ENCODE data around the gene LCOR. TPM values are rescaled to one million over a fixed set of nuclear protein-coding genes. Genes with fewer than 3 reads are reported as not detected.
A peak's percentile ranks its signal among the peaks of the same experiment; 100 is the strongest.

Gene LCOR
- total RNA-seq, 2 donors from 2014 or later = 58.7 to 70.2 TPM

DNA sequence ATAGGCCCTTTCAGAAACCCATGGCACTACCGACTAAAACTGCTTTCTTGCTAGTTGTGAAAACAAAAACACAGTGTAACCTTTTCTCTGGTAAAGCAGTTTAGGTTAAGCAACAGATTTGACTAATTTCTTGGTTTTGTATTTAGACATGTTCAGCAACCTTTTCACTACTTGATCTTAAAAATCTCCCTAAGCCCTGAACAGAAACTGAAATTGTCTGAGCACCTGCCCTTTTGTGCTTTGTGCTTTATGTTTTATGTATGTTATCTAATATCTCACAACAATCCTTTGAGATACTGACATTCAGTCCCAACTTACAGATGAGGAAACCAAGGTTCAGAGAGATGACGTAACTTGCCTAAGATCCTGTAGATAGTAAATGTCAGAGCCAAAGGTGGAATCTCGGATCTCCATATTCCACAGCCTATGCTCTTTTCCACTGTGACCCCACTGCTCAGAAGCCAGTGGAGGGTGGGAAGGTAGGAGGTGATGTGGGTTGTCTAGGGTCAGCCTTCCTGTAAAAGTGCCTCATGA, 146.6 kb downstream of the LCOR start:
- no peaks in the 10 kb centered on the region for H3K27me3 Mint-ChIP-seq
- ATAC-seq = peak; percentile 65 to 84
- H3K27ac Mint-ChIP-seq = peak overlapping the region; percentile 79 to 82
- H3K4me3 Mint-ChIP-seq = peak overlapping the region; percentile 78
- DNase-seq (ENCODE audit: low spot score) = no peak
- peaks cover 19% of the 10 kb centered on the region for H3K36me3 Mint-ChIP-seq
- no peaks in the 10 kb centered on the region for H3K9me3 Mint-ChIP-seq
- H3K4me1 Mint-ChIP-seq (ENCODE audit: low read depth in 2 of 2) = peaks cover 7 to 15% of the 10 kb centered on the region in 2 donors

DNA sequence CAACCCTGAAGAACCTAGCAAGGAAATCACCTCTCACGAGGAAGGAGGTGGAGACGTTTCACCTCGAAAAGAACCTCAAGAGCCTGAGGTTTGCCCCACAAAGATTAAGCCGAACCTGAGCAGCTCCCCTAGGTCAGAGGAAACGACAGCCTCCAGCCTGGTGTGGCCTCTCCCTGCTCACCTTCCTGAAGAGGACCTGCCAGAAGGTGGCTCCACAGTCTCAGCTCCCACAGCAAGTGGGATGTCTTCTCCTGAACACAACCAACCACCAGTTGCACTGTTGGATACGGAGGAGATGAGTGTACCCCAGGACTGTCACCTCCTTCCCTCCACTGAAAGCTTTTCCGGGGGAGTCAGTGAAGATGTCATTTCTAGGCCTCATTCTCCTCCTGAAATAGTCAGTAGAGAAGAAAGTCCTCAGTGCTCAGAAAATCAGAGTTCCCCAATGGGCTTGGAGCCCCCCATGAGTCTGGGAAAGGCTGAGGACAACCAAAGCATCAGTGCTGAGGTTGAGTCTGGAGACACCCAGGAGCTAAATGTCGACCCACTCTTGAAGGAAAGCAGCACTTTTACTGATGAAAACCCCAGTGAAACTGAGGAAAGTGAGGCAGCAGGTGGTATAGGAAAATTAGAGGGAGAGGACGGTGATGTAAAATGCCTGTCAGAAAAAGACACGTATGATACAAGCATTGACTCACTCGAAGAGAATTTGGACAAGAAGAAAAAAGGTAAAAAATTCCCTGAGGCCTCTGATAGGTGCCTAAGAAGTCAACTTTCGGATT, 150.2 kb downstream of the LCOR start:
- Mint-ChIP-seq H3K27me3 (no peaks in the 10 kb centered on the region), H3K9me3 (no peaks in the 10 kb centered on the region)

DNA sequence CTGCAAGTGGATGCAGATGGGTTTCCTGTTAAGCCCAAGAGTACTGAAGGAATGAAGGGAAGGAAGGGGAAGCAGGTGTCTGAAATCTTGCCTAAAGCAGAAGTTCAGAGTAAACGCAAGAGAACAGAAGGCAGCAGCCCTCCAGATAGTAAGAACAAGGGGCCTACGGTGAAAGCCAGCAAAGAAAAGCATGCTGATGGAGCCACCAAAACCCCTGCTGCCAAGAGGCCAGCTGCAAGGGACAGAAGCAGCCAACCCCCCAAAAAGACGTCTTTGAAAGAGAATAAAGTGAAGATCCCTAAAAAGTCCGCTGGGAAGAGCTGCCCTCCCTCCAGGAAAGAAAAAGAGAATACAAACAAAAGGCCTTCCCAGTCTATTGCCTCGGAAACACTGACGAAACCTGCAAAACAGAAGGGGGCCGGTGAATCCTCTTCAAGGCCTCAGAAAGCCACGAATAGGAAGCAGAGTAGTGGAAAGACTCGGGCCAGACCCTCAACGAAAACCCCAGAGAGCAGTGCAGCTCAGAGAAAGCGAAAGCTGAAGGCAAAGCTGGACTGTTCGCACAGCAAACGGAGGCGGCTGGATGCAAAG, 152.5 kb downstream of the LCOR start:
- peak overlapping the region; percentile 68 for H3K4me3 Mint-ChIP-seq
- ATAC-seq (no peak), DNase-seq (ENCODE audit: low spot score) (no peak)
- peaks cover 9 to 12% of the 10 kb centered on the region in 2 donors for H3K4me1 Mint-ChIP-seq (ENCODE audit: low read depth in 2 of 2)
- no peaks in the 10 kb centered on the region for H3K27me3 Mint-ChIP-seq
- H3K9me3 Mint-ChIP-seq = no peaks in the 10 kb centered on the region
- H3K36me3 Mint-ChIP-seq = peaks cover 19% of the 10 kb centered on the region
- peak overlapping the region in 1 of 2 donors; percentile 18 for H3K27ac Mint-ChIP-seq

More for the DNA sequence above, 150.2 kb downstream of the LCOR start:
- ATAC-seq (no peak), DNase-seq (ENCODE audit: low spot score) (no peak)
- H3K36me3 Mint-ChIP-seq = peaks cover 19% of the 10 kb centered on the region
- H3K4me3 Mint-ChIP-seq = no peak overlapping the region
- no peak overlapping the region for H3K27ac Mint-ChIP-seq
- H3K4me1 Mint-ChIP-seq (ENCODE audit: low read depth in 2 of 2) = peaks cover 17 to 24% of the 10 kb centered on the region in 2 donors

DNA sequence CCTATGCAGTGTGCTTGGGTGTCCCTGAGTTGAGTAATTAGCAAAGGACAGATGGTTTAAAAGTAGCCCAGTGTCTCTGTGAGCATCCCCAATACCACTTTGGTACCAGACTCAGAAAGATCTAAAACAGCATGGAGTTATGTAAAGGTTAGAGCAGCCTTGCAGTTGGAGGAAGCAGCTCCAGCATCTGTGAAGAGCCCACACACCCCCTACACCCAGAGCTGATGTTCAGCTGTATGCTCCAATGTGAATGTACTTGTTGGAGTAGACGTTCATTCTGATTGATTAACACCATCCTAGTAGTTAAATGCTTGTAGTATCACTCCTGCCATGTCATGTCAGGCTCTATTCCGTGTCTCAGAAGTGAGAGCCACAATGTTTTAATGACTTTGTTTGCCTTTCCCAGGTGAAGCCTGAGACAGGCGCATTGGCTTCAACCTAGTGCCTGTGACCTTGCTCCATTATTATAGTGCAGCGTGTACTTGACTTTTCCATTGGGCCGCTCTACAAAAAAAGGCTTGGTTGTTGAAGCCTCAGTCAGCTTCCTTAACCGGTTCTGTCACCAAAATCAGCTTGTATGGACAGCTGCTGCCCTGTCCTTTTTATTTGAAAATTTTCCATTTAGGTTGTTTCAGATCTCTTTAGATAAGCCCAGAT, 154.2 kb downstream of the LCOR start:
- ATAC-seq (no peak), DNase-seq (ENCODE audit: low spot score) (no peak)
- H3K4me3 Mint-ChIP-seq = no peak overlapping the region
- H3K9me3 Mint-ChIP-seq = no peaks in the 10 kb centered on the region
- peaks cover 11% of the 10 kb centered on the region for H3K36me3 Mint-ChIP-seq
- peaks cover 12 to 14% of the 10 kb centered on the region in 2 donors for H3K4me1 Mint-ChIP-seq (ENCODE audit: low read depth in 2 of 2)
- no peak overlapping the region for H3K27ac Mint-ChIP-seq
- no peaks in the 10 kb centered on the region for H3K27me3 Mint-ChIP-seq

DNA sequence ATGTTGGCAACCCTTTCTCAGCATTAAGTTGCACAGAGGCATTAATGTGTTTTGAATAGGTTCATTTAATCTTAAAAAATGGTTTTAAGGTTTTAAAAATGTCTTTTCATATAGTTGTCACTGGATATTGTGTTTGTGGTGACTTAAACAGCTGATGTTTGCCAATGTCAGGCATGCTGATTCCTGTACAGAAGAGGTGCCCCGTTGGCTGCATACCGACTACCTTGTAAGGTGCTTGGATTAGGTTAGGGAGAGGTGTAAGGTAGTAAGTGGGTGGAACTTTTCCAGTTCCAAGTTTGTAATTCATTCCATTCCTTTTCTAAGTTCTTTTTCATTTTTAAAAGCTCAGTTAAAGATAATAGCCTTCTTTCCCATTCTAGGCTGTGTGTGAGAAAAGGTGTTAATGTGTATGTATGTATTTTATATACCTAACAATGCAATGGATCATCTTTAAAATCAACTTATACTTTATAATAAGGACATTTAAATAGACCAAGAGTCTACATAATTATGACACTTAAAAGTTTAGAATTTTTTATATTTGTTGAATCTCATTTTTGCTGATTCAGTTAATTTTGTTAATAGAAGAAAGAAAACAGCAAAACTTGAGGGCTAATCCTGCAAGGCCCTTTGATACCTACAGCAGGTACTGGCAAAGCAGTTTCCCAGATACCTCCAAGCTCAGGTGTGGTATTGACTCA, 155.2 kb downstream of the LCOR start:
- H3K4me3 Mint-ChIP-seq = no peak overlapping the region
- H3K27me3 Mint-ChIP-seq = no peaks in the 10 kb centered on the region
- DNase-seq (ENCODE audit: low spot score) (no peak), ATAC-seq (no peak)
- no peak overlapping the region for H3K27ac Mint-ChIP-seq
- no peaks in the 10 kb centered on the region for H3K9me3 Mint-ChIP-seq
- H3K4me1 Mint-ChIP-seq (ENCODE audit: low read depth in 2 of 2) = peaks cover 12 to 15% of the 10 kb centered on the region in 2 donors
- H3K36me3 Mint-ChIP-seq = peaks cover 6% of the 10 kb centered on the region

DNA sequence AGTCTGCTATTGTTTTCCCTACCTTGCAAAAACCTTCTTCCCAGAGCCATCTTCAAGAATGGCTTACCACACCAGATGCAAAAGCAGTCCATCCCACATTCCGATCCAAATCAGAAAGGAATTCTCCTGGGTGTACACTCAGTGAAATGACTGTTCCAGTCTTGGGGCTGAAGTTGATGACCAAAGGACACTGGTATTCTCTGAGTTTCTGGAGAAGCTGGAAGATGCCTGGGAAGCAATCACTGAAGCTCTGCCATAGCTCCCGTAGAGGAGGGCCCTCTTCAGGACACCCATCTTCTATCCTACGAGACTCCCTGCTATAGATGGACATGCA, 155.7 kb downstream of the LCOR start:
- H3K36me3 Mint-ChIP-seq = peaks cover 4% of the 10 kb centered on the region
- ATAC-seq (no peak), DNase-seq (ENCODE audit: low spot score) (no peak)
- peaks cover 13 to 17% of the 10 kb centered on the region in 2 donors for H3K4me1 Mint-ChIP-seq (ENCODE audit: low read depth in 2 of 2)
- no peak overlapping the region for H3K27ac Mint-ChIP-seq
- no peaks in the 10 kb centered on the region for H3K27me3 Mint-ChIP-seq
- H3K4me3 Mint-ChIP-seq = no peak overlapping the region
- no peaks in the 10 kb centered on the region for H3K9me3 Mint-ChIP-seq

DNA sequence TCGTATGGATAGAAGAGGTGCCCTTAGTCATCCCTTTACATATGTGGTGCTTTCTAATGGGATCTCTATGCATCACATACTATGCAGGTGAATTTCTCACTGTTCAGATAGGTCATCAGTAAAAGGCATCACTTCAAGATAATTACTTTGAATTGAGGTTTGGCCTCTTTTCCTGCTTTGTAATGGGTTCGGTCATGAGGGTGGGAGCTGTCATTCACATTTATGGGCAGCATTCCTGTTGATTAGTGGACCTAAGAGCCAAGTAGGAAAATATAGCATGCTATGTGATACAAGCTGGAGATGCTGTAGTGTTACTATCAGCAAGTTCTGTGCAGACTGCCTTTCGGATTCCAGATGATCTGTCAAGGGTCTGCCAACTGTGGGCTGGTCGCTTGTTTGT, 156.3 kb downstream of the LCOR start:
- Mint-ChIP-seq H3K4me3 (no peak overlapping the region), H3K27me3 (no peaks in the 10 kb centered on the region), H3K9me3 (no peaks in the 10 kb centered on the region), H3K36me3 (no peaks in the 10 kb centered on the region), H3K27ac (no peak overlapping the region), H3K4me1 (ENCODE audit: low read depth in 2 of 2) (peaks cover 15 to 19% of the 10 kb centered on the region in 2 donors)
- no peak for DNase-seq (ENCODE audit: low spot score)
- no peak for ATAC-seq

DNA sequence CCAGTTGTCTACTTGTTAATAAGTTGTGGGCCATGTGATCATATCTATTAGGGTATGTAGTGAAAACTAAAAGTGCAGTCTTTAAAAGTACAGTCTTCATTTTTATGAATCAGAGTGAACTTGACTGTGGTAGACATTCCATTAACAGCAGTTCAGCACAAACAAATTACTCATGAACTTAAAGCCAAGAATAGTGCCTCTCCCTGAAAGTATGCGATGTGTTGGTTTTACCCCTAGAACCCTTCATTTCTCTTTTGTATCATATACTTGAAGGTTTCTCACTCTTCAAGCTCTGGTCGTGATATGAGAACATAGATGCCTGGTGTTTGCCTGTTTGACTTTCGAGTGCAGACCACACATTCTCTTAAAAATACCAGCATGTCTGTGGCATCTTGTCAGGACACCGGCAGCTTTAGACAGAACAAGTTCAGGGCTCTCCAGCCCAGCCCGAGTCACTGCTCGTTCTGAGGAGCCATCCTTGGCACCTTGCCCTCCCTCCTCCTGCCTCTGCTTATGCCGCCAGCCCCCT, 159.3 kb downstream of the LCOR start:
- H3K27me3 Mint-ChIP-seq = no peaks in the 10 kb centered on the region
- no peaks in the 10 kb centered on the region for H3K9me3 Mint-ChIP-seq
- H3K36me3 Mint-ChIP-seq = no peaks in the 10 kb centered on the region
- ATAC-seq (peak in 1 of 2 donors; percentile 81), DNase-seq (ENCODE audit: low spot score) (no peak)
- peaks cover 3 to 10% of the 10 kb centered on the region in 2 donors for H3K4me1 Mint-ChIP-seq (ENCODE audit: low read depth in 2 of 2)
- no peak overlapping the region for H3K27ac Mint-ChIP-seq
- peak overlapping the region; percentile 5 for H3K4me3 Mint-ChIP-seq

DNA sequence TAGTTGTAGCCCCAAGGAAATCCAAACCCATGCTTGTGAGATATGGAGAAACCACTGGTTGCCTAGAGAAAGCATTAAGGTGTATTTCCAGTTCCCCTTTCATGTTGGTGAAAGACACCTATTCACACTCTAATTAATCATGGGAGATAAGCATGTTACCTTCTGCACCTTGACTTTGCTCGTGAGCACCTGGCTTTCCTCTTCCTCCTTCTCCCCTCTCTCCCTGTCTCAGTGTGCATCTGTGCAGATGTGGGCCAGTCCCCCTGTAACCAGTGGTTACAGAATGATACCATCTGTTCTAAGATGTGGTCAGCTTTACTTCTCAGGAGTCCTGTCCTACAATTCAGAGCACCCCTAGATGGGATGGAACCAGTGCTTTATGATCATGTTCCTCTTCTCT, 160.6 kb downstream of the LCOR start:
- Mint-ChIP-seq H3K4me1 (ENCODE audit: low read depth in 2 of 2) (peaks cover 3 to 10% of the 10 kb centered on the region in 2 donors), H3K4me3 (no peak overlapping the region), H3K27ac (no peak overlapping the region), H3K27me3 (no peaks in the 10 kb centered on the region), H3K9me3 (no peaks in the 10 kb centered on the region), H3K36me3 (no peaks in the 10 kb centered on the region)
- DNase-seq (ENCODE audit: low spot score) = no peak
- no peak for ATAC-seq

DNA sequence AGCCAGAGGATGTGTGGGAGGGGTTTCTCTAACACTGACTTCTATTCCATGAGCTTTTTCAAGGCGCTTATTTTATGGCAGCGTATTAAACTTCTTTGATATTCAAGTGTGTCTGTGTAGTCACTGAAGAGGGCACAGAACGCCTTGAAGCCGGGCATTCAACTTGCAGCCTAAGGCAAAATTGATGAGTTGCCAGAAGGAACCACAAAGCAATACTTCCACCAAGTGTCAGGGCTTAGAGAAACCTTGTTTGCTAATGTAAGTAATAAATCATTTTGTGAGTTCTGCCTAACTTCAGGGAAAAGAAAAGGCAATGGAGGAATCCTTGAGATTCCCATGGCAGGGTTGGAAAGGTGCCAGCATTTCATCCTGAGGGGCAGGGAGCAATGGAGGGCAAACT, 163.8 kb downstream of the LCOR start:
- Mint-ChIP-seq H3K27ac (no peak overlapping the region), H3K27me3 (no peaks in the 10 kb centered on the region), H3K9me3 (no peaks in the 10 kb centered on the region), H3K4me1 (ENCODE audit: low read depth in 2 of 2) (peaks cover 3 to 10% of the 10 kb centered on the region in 2 donors), H3K4me3 (no peak overlapping the region), H3K36me3 (no peaks in the 10 kb centered on the region)
- no peak for ATAC-seq
- DNase-seq (ENCODE audit: low spot score) = no peak

DNA sequence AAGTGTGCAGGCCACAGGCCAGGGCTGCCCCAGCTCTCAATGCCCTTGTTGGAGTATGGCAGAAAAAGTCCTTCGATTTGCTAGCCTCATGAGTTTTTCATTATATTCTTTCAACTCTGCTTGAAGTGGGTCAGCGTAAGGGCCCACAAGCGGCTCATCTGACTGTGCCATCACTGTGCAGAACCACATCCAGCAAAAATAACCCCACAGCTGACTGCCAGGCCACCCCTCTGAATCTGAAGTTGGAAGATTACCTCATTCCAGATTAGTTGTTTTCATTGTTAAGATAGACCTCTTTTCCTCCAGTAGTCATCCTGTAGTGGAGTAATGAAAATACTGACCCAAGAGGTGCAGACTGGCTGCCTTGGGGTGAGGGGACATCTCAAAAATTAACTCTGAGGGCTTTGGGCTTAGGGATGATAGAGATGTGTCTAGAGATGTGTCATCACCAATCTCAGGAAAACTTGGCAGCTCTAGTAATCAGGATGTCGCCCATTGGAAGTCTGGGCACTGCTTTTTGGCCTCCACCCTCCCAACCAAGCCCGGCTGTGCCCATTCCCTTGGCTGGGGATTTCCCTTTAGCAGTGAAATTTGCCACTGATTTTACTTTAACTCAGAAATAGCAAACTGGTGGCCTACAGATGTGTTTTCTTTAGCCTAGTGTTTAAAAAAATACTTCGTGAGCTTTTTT, 164.3 kb downstream of the LCOR start:
- no peak for DNase-seq (ENCODE audit: low spot score)
- H3K36me3 Mint-ChIP-seq = no peaks in the 10 kb centered on the region
- H3K4me3 Mint-ChIP-seq = no peak overlapping the region
- no peak for ATAC-seq
- H3K27me3 Mint-ChIP-seq = no peaks in the 10 kb centered on the region
- H3K4me1 Mint-ChIP-seq (ENCODE audit: low read depth in 2 of 2) = peaks cover 3 to 4% of the 10 kb centered on the region in 2 donors
- H3K27ac Mint-ChIP-seq = no peak overlapping the region
- no peaks in the 10 kb centered on the region for H3K9me3 Mint-ChIP-seq

DNA sequence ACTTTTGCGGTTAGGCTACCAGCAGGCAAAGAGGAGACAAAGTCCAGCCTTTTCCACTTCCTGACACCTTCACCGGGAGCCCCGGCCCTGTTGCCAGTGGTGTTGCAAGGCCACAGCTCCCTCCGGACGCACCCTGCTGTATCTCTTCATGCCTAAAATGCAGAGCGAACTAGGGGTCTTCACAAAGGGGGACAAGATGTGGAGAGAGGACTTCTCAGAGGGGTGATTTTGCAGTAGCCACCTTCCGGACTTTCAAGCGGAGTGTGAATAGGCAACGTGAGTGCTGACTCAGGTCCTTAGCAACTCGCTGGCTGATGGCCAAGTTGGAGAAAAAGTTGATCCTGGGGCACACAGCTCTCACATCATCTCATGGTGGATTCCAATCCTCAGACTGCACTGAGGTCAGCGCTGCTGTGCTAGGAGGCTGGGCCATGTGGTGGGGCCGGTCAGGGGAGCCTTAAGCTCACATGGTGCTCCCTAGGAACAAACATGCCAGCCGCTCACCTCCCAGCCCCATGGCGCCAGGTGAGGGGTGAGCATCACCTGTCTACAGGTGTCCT, 166.3 kb downstream of the LCOR start:
- no peak for DNase-seq (ENCODE audit: low spot score)
- H3K4me1 Mint-ChIP-seq (ENCODE audit: low read depth in 2 of 2) = no peaks in the 10 kb centered on the region
- H3K9me3 Mint-ChIP-seq = no peaks in the 10 kb centered on the region
- H3K27me3 Mint-ChIP-seq = no peaks in the 10 kb centered on the region
- no peak overlapping the region for H3K27ac Mint-ChIP-seq
- ATAC-seq = no peak
- no peak overlapping the region for H3K4me3 Mint-ChIP-seq
- no peaks in the 10 kb centered on the region for H3K36me3 Mint-ChIP-seq

DNA sequence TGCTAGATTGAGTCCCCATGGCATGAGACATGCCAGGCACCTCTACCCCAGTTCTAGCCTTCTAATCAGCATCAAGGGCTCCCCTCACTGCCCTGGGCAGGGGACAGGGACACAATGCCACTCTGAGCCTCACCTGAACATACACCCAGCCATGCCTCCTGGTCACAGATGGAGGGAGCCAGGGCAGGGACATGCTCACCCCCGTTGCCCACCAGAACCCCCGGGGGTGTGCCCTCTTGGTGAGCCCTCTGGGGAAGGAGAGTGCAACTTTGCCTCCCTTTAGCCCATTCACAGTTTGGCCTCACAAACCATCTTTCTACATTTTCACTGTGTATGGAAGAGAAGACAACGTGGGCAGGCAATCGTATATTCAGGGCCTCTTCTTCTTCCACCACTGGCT, 167.2 kb downstream of the LCOR start:
- Mint-ChIP-seq H3K27ac (no peak overlapping the region), H3K9me3 (no peaks in the 10 kb centered on the region), H3K27me3 (no peaks in the 10 kb centered on the region), H3K4me1 (ENCODE audit: low read depth in 2 of 2) (no peaks in the 10 kb centered on the region), H3K36me3 (no peaks in the 10 kb centered on the region), H3K4me3 (no peak overlapping the region)
- no peak for DNase-seq (ENCODE audit: low spot score)
- peak in 1 of 2 donors; percentile 4 for ATAC-seq
